Activated T-cell treated with anti-CD3 and anti-CD28 coated beads, Interleukin-2, amount 50 U/mL, for 72 hours (primary cell): ENCODE data around the gene CUZD1. TPM values are rescaled to one million over a fixed set of nuclear protein-coding genes. Genes with fewer than 3 reads are reported as not detected.

Experiments used
- total RNA-seq, 2 donors: library from RNA; stranded (reverse); gene quantifications; one replicate each; pipeline ENCODE4 v1.2.3, GENCODE V29; 2022

Gene CUZD1
- total RNA-seq, 2 donors from 2014 or later = 1.5 to 1.7 TPM

Other genes with a start within 250 kb of the CUZD1 start
- gene C10orf120, start 146.0 kb downstream of the CUZD1 start, total RNA-seq = not detected
- 10 to 100 TPM; 38.1 to 42.2 TPM for gene FAM24B, start 33.7 kb upstream of the CUZD1 start, total RNA-seq
- gene FAM24A, start 64.8 kb upstream of the CUZD1 start, total RNA-seq = not detected
- 10 to 100 TPM; 11.6 to 11.8 TPM for gene C10orf88, start 108.4 kb upstream of the CUZD1 start, total RNA-seq
- 1 to 10 TPM; 6.5 to 7.1 TPM for gene PSTK, start 134.5 kb upstream of the CUZD1 start, total RNA-seq
- gene IKZF5, start 162.9 kb upstream of the CUZD1 start, total RNA-seq = 10 to 100 TPM; 13.2 to 15.2 TPM
- 10 to 100 TPM; 24.4 to 29.8 TPM for gene ACADSB, start 163.1 kb upstream of the CUZD1 start, total RNA-seq